DOHH2 (cell line): ENCODE measurements around the gene POC1B.

Source experiments
- H3F3A ChIP-seq: fragments of 200-600 bp; sonication (generic), shearing (Covaris generic); 2 replicates; pipeline ENCODE4 v1.6.0; 2016; ENCODE audit warnings: antibody characterized with exemption, mild to moderate bottlenecking; ENCODE audit not compliant: control insufficient read depth, insufficient read depth
- H3K27ac ChIP-seq: fragments of 200-600 bp; sonication (generic); 2 replicates; pipeline ENCODE4 v1.5.1; 2014; ENCODE audit warnings: low read depth, mild to moderate bottlenecking, low read length, moderate library complexity
- H3K27me3 ChIP-seq: fragments of 200-600 bp; sonication (generic); 2 replicates; pipeline ENCODE4 v1.6.1; 2014; ENCODE audit warnings: mild to moderate bottlenecking, low read length, mixed read lengths; ENCODE audit not compliant: control insufficient read depth
- H3K36me3 ChIP-seq: fragments of 200-600 bp; sonication (generic); 2 replicates; pipeline ENCODE4 v1.6.1; 2014; ENCODE audit warnings: mild to moderate bottlenecking, low read length, moderate library complexity, mixed read lengths; ENCODE audit not compliant: control insufficient read depth
- H3K4me1 ChIP-seq: fragments of 200-600 bp; sonication (generic); 2 replicates; pipeline ENCODE4 v1.6.1; 2014; ENCODE audit warnings: mild to moderate bottlenecking, low read length, mixed read lengths; ENCODE audit not compliant: control insufficient read depth
- H3K4me2 ChIP-seq: fragments of 200-600 bp; sonication (generic); 2 replicates; pipeline ENCODE4 v1.6.0; 2014; ENCODE audit warnings: mild to moderate bottlenecking, low read length, moderate library complexity
- H3K4me3 ChIP-seq: fragments of 200-600 bp; sonication (generic); 2 replicates; pipeline ENCODE4 v1.5.1; 2014; ENCODE audit warnings: mild to moderate bottlenecking, low read length, mixed read lengths
- H3K79me2 ChIP-seq: fragments of 200-600 bp; sonication (generic); 2 replicates; pipeline ENCODE4 v1.6.1; 2014; ENCODE audit warnings: mild to moderate bottlenecking, low read length, mixed read lengths; ENCODE audit not compliant: control insufficient read depth
- H3K9me2 ChIP-seq: fragments of 200-600 bp; sonication (generic); replicated peaks from 2 replicates; pipeline ENCODE4 v1.6.1; 2014; ENCODE audit warnings: mild to moderate bottlenecking, low read length, mixed read lengths; ENCODE audit not compliant: control insufficient read depth
- H3K9me3 ChIP-seq: fragments of 200-600 bp; sonication (generic); 2 replicates; pipeline ENCODE4 v1.6.1; 2014; ENCODE audit warnings: antibody characterized with exemption, low read length, mixed read lengths; ENCODE audit not compliant: control insufficient read depth, insufficient read depth
- H4K20me1 ChIP-seq: fragments of 200-600 bp; sonication (generic); 2 replicates; pipeline ENCODE4 v1.6.0; 2014; ENCODE audit warnings: low read depth, mild to moderate bottlenecking, antibody characterized with exemption, low read length, moderate library complexity; ENCODE audit not compliant: control insufficient read depth, insufficient read depth
- CTCF ChIP-seq: fragments of 200-600 bp; sonication (generic); IDR thresholded peaks from one replicate; pipeline ENCODE4 v1.5.1; 2014; ENCODE audit warnings: antibody characterized with exemption, mild to moderate bottlenecking, low read depth, low read length; ENCODE audit not compliant: poor library complexity, severe bottlenecking
- EZH2phosphoT487 ChIP-seq: fragments of 200-600 bp; sonication (generic); IDR thresholded peaks from 2 replicates; pipeline ENCODE4 v1.6.1; 2017; ENCODE audit warnings: borderline replicate concordance, mild to moderate bottlenecking, antibody characterized with exemption, low read length, moderate library complexity, mixed read lengths

Gene POC1B

GRCh38 chr12:89416049-89416792 is 109.6 kb downstream of the POC1B start:
- no peaks in the 10 kb centered on the region for H4K20me1 ChIP-seq
- TF ChIP-seq CTCF (no peak), EZH2phosphoT487 (no peak)
- H3K27me3 ChIP-seq = no peaks in the 10 kb centered on the region

GRCh38 chr12:89414851-89415250 is 111.0 kb downstream of the POC1B start:
- Histone ChIP-seq H3K27me3 (no peaks in the 10 kb centered on the region), H3K4me1 (no peaks in the 10 kb centered on the region), H4K20me1 (no peaks in the 10 kb centered on the region), H3K27ac (no peak overlapping the region), H3K4me3 (no peak overlapping the region), H3K9me3 (no peaks in the 10 kb centered on the region), H3K36me3 (no peaks in the 10 kb centered on the region), H3K79me2 (no peaks in the 10 kb centered on the region), H3K9me2 (no peaks in the 10 kb centered on the region), H3K4me2 (no peak overlapping the region), H3F3A (no peaks in the 10 kb centered on the region)
- TF ChIP-seq EZH2phosphoT487 (no peak), CTCF (no peak)

More at GRCh38 chr12:89416049-89416792, 109.6 kb downstream of the POC1B start:
- Histone ChIP-seq H3K4me2 (no peak overlapping the region), H3K4me1 (no peaks in the 10 kb centered on the region), H3K4me3 (no peak overlapping the region), H3K9me3 (no peaks in the 10 kb centered on the region), H3K27ac (no peak overlapping the region), H3F3A (no peaks in the 10 kb centered on the region), H3K9me2 (no peaks in the 10 kb centered on the region), H3K79me2 (no peaks in the 10 kb centered on the region), H3K36me3 (no peaks in the 10 kb centered on the region)

- no peaks in the 10 kb centered on the region for H3K9me2 ChIP-seq
- TF ChIP-seq EZH2phosphoT487 = no peak
- TF ChIP-seq CTCF = no peak
- no peaks in the 10 kb centered on the region for H4K20me1 ChIP-seq
- H3K9me3 ChIP-seq = no peaks in the 10 kb centered on the region
- no peak overlapping the region for H3K4me3 ChIP-seq
- no peaks in the 10 kb centered on the region for H3K79me2 ChIP-seq
- no peak overlapping the region for H3K4me2 ChIP-seq
- H3K36me3 ChIP-seq = no peaks in the 10 kb centered on the region
- no peaks in the 10 kb centered on the region for H3K27me3 ChIP-seq
- H3K27ac ChIP-seq = no peak overlapping the region
- H3F3A ChIP-seq = no peaks in the 10 kb centered on the region
- H3K4me1 ChIP-seq = no peaks in the 10 kb centered on the region
Observed at GRCh38 chr12:89414322-89414721, 111.5 kb downstream of the POC1B start.
